ENCODE data around the gene KBTBD12. TPM values are rescaled to one million over a fixed set of nuclear protein-coding genes. Genes with fewer than 3 reads are reported as not detected.

Gene KBTBD12
- total RNA-seq, 3 donors from 2014 or later (not counting 1 experiment from before 2014, with no cell fraction given) = 0.12 TPM; not detected in 2

- Mint-ChIP-seq H3K4me1 (no peaks in the 10 kb centered on the region), H3K27ac (no peak overlapping the region), H3K4me3 (no peak overlapping the region), H3K36me3 (no peaks in the 10 kb centered on the region), H3K9me3 (no peaks in the 10 kb centered on the region), H3K27me3 (ENCODE audit: low read depth in 2 of 2) (peaks cover 16 to 32% of the 10 kb centered on the region in 2 donors)
- H3K36me3 ChIP-seq (ENCODE audit: control insufficient read depth, insufficient read depth, low read length) = no peaks in the 10 kb centered on the region
- intact Hi-C loops (cut with micrococcal nuclease) = no loop called here
- TF ChIP-seq CTCF (IDR thresholded peaks at IDR 0.05) = no peak
- H3K9me3 ChIP-seq (ENCODE audit: control insufficient read depth, insufficient read depth, low read length) = no peaks in the 10 kb centered on the region
- no peaks in the 10 kb centered on the region for H3K4me1 ChIP-seq (ENCODE audit: control insufficient read depth, insufficient read depth, low read length)
- peaks cover 2% of the 10 kb centered on the region for H3K27me3 ChIP-seq (ENCODE audit: control insufficient read depth, insufficient read depth, low read length)
- ATAC-seq (no peak), DNase-seq (no peak)
- H3K27ac ChIP-seq (ENCODE audit: low read length) = no peak overlapping the region
- WGBS (ENCODE audit: insufficient coverage) = 97% methylated on average over 1 of the region's 1 CpG
- no peak overlapping the region for H3K4me3 ChIP-seq (ENCODE audit: low read length)
Observed at GRCh38 chr3:127967316-127967715, 52.3 kb downstream of the KBTBD12 start.

DNA sequence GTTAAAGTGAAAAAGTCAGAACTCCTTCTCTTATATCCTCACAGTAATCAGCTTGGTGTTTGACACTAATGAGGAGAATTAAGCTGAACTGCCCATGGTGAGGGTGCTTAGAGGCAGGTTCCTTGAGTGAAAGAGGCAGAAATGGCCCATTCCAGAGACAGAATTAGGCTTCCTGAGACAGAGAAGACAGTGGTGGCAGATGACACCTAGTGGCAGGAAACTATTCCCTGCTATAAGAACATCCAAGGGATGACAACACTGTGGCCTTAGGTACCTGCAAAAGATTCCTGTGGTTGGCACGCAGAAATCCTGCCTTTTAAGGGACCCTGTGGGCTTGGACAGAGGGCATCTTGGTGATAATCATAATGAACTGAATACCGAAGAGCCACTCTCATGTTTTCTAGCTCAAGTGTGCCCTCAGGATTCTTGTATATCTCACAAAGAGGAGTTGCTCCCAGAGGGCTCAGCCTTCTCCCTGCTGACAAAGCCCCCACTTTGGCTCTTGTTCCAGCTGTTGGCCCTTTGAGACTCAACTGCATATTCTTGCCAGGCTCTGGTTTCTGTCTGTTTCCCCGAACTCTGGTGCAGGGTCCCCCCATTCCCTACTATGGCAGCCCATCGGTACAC is 56.0 kb downstream of the KBTBD12 start:
- peaks cover 16 to 30% of the 10 kb centered on the region in 2 donors for H3K27me3 Mint-ChIP-seq (ENCODE audit: low read depth in 2 of 2)
- WGBS (ENCODE audit: insufficient coverage) = 85% methylated on average over 4 of the region's 4 CpGs

DNA sequence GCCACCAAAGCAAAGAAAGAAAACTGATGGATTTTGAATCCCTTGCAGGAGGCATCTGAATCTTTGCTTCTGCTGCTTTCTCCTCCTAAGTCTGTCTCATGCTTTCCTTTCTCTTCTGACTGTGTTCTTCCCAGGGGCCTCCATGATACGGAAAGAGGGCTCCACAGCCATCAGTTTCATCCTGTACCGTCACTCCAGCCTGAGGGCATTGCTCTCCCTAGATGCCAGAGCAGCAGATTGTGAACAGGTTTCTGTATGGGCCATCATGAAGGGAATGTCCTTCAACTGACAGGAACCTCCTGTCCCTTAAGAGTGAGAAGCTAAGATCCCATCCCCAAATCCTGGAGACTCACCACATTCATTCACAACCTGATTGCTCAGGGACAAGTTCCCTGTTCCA is 59.2 kb downstream of the KBTBD12 start:
- H3K4me3 Mint-ChIP-seq = no peak overlapping the region
- peaks cover 7 to 24% of the 10 kb centered on the region in 2 donors for H3K27me3 Mint-ChIP-seq (ENCODE audit: low read depth in 2 of 2)
- H3K4me3 ChIP-seq (ENCODE audit: low read length) = no peak overlapping the region
- no peaks in the 10 kb centered on the region for H3K36me3 ChIP-seq (ENCODE audit: control insufficient read depth, insufficient read depth, low read length)
- no peak for ATAC-seq
- no peak for TF ChIP-seq CTCF (IDR thresholded peaks at IDR 0.05)
- no peaks in the 10 kb centered on the region for H3K27me3 ChIP-seq (ENCODE audit: control insufficient read depth, insufficient read depth, low read length)
- 92% methylated on average over 2 of the region's 2 CpGs for WGBS (ENCODE audit: insufficient coverage)
- H3K27ac Mint-ChIP-seq = no peak overlapping the region
- H3K4me1 Mint-ChIP-seq = no peaks in the 10 kb centered on the region
- H3K27ac ChIP-seq (ENCODE audit: low read length) = no peak overlapping the region
- no peaks in the 10 kb centered on the region for H3K36me3 Mint-ChIP-seq
- H3K4me1 ChIP-seq (ENCODE audit: control insufficient read depth, insufficient read depth, low read length) = no peaks in the 10 kb centered on the region
- no peaks in the 10 kb centered on the region for H3K9me3 ChIP-seq (ENCODE audit: control insufficient read depth, insufficient read depth, low read length)
- intact Hi-C loops (cut with micrococcal nuclease) = no loop called here
- no peaks in the 10 kb centered on the region for H3K9me3 Mint-ChIP-seq
- DNase-seq = no peak

More for the DNA sequence above, 56.0 kb downstream of the KBTBD12 start:
- no peaks in the 10 kb centered on the region for H3K4me1 ChIP-seq (ENCODE audit: control insufficient read depth, insufficient read depth, low read length)
- H3K27ac Mint-ChIP-seq = no peak overlapping the region
- H3K36me3 ChIP-seq (ENCODE audit: control insufficient read depth, insufficient read depth, low read length) = no peaks in the 10 kb centered on the region
- no peak overlapping the region for H3K4me3 Mint-ChIP-seq
- no peak overlapping the region for H3K27ac ChIP-seq (ENCODE audit: low read length)
- H3K9me3 Mint-ChIP-seq = no peaks in the 10 kb centered on the region
- H3K4me3 ChIP-seq (ENCODE audit: low read length) = no peak overlapping the region
- no peaks in the 10 kb centered on the region for H3K36me3 Mint-ChIP-seq
- DNase-seq (peak in 1 of 2 donors; percentile 59), ATAC-seq (peak in 1 of 3 donors; percentile 45)
- intact Hi-C loops (cut with micrococcal nuclease) = loop anchor here (2.0 kb wide), 1 partner anchor 396 kb away; no protein-coding TSS in a partner anchor
- H3K27me3 ChIP-seq (ENCODE audit: control insufficient read depth, insufficient read depth, low read length) = peaks cover 2% of the 10 kb centered on the region
- peak; percentile 4 for TF ChIP-seq CTCF (IDR thresholded peaks at IDR 0.05)
- no peaks in the 10 kb centered on the region for H3K9me3 ChIP-seq (ENCODE audit: control insufficient read depth, insufficient read depth, low read length)
- H3K4me1 Mint-ChIP-seq = no peaks in the 10 kb centered on the region

Measured in natural killer cell (primary cell).